OCI-LY1 (cell line): Measurements from ENCODE around the gene THBS3.
A peak's percentile ranks its signal among the peaks of the same experiment; 100 is the strongest.
"Not testable (repeated sequence)": the region's sequence is repeated elsewhere in the genome, so short reads cannot be mapped to it uniquely, and the experiment has no call there.

Experiments
- H2AFZ ChIP-seq: fragments of 200-600 bp; sonication (generic), shearing (Covaris generic); 2 replicates; pipeline ENCODE4 v1.6.0; 2014; ENCODE audit warnings: antibody characterized with exemption, mild to moderate bottlenecking, low read length
- H3F3A ChIP-seq: fragments of 200-600 bp; sonication (generic), shearing (Covaris generic); 2 replicates; pipeline ENCODE4 v1.6.0; 2014; ENCODE audit warnings: mild to moderate bottlenecking, antibody characterized with exemption, low read length, moderate library complexity; ENCODE audit not compliant: insufficient read depth
- H3K27ac ChIP-seq: fragments of 200-600 bp; sonication (generic); 2 replicates; pipeline ENCODE4 v1.5.1; 2014; ENCODE audit warnings: low read length, mixed run types, mild to moderate bottlenecking, low read depth; ENCODE audit not compliant: poor library complexity, severe bottlenecking
- H3K27me3 ChIP-seq: fragments of 200-600 bp; sonication (generic); 2 replicates; pipeline ENCODE4 v1.6.0; 2014; ENCODE audit warnings: antibody characterized with exemption, mild to moderate bottlenecking, low read length, moderate library complexity; ENCODE audit not compliant: insufficient read depth
- H3K36me3 ChIP-seq: fragments of 200-600 bp; sonication (generic); 2 replicates; pipeline ENCODE4 v1.6.1; 2014; ENCODE audit warnings: mild to moderate bottlenecking, antibody characterized with exemption, low read length, moderate library complexity, mixed read lengths; ENCODE audit not compliant: insufficient read depth
- H3K4me1 ChIP-seq: fragments of 200-600 bp; sonication (generic); 2 replicates; pipeline ENCODE4 v1.5.1; 2014; ENCODE audit warnings: mild to moderate bottlenecking, low read length, moderate library complexity; ENCODE audit not compliant: insufficient read depth, severe bottlenecking
- H3K4me2 ChIP-seq: fragments of 200-600 bp; sonication (generic), shearing (Covaris generic); 2 replicates; pipeline ENCODE4 v1.6.1; 2014; ENCODE audit warnings: low read length
- H3K4me3 ChIP-seq: fragments of 200-600 bp; sonication (generic); 2 replicates; pipeline ENCODE4 v1.5.1; 2014; ENCODE audit warnings: low read length, low read depth, mild to moderate bottlenecking, mixed read lengths; ENCODE audit not compliant: poor library complexity, severe bottlenecking
- H3K79me2 ChIP-seq: fragments of 200-600 bp; shearing (Covaris generic); 2 replicates; pipeline ENCODE4 v1.6.1; 2016; ENCODE audit warnings: mixed run types, low read length, mixed read lengths; ENCODE audit not compliant: insufficient read depth
- H3K9ac ChIP-seq: fragments of 200-600 bp; sonication (generic), shearing (Covaris generic); 2 replicates; pipeline ENCODE4 v1.6.1; 2014; ENCODE audit warnings: mild to moderate bottlenecking, low read length, mixed read lengths
- H3K9me2 ChIP-seq: fragments of 200-600 bp; sonication (generic), shearing (Covaris generic); 2 replicates; pipeline ENCODE4 v1.6.1; 2014; ENCODE audit warnings: low read depth, mild to moderate bottlenecking, low read length, mixed read lengths
- H3K9me3 ChIP-seq: fragments of 200-600 bp; shearing (Covaris generic); 2 replicates; pipeline ENCODE4 v1.6.1; 2014; ENCODE audit warnings: low read length, mixed read lengths
- H4K20me1 ChIP-seq: fragments of 200-600 bp; sonication (generic), shearing (Covaris generic); 2 replicates; pipeline ENCODE4 v1.6.0; 2016; ENCODE audit warnings: mild to moderate bottlenecking, low read length; ENCODE audit not compliant: insufficient read depth
- EZH2 ChIP-seq: fragments of 200-600 bp; sonication (generic), shearing (Covaris generic); IDR thresholded peaks from 2 replicates; pipeline ENCODE4 v1.8.0; 2017; ENCODE audit warnings: borderline replicate concordance, mixed run types, mild to moderate bottlenecking, antibody characterized with exemption, low read length, moderate library complexity, mixed read lengths
- TF ChIP-seq, protein P1 (sequence below): fragments of 200-600 bp; sonication (generic), shearing (Covaris generic); IDR thresholded peaks from 2 replicates; pipeline ENCODE4 v1.5.1; 2017; ENCODE audit warnings: mild to moderate bottlenecking, antibody characterized with exemption, low read length, moderate library complexity, mixed read lengths

The THBS3 gene

DNA sequence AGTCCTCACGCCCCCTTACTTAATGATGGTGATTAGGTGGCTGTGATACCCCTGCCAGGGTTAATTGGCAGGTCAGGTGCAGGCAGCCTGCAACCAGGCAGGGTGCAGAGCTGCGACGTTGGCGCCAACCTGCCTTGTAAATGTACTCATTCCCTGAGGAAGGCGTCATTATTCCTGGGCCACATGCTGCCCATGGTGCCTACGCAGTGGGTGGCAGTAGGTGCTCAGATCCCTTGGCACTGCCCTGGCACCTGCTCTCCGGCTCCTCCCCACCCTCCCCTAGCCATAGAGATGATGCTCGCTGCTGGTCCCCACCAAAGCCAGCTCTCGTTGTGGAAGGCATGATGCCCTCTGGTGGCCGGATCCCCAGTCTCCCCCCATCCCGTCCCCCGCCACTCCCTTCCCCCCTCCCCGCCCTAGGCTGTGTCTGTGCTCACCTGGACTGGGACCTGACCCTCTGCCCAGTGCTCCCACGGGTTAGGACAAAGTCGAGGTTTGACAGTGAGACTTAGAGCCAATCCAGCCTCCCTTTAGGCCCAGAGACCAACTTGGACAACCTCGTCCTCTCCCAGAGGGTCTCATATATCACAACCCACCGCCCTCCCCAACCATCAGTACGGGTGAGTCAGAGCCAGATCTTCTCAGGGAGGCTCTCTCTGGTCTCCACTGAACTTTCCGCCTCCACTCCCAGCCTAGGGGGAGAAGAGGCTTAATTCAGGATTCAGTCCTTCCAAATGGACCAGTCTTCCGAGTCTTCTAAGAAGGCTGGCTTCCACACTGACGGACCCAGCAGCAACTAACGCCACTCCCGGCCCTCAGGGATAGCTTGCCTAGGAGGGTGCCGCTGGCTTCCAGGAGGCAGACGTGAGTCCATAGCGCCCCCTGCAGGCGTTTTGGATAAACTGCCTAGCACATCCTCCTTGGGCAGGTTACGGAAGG is 40.3 kb downstream of the THBS3 start:
- H3K4me2 ChIP-seq: peak overlapping the region; percentile 38
- H3F3A ChIP-seq: no peaks in the 10 kb centered on the region
- TF ChIP-seq, protein P1, sequence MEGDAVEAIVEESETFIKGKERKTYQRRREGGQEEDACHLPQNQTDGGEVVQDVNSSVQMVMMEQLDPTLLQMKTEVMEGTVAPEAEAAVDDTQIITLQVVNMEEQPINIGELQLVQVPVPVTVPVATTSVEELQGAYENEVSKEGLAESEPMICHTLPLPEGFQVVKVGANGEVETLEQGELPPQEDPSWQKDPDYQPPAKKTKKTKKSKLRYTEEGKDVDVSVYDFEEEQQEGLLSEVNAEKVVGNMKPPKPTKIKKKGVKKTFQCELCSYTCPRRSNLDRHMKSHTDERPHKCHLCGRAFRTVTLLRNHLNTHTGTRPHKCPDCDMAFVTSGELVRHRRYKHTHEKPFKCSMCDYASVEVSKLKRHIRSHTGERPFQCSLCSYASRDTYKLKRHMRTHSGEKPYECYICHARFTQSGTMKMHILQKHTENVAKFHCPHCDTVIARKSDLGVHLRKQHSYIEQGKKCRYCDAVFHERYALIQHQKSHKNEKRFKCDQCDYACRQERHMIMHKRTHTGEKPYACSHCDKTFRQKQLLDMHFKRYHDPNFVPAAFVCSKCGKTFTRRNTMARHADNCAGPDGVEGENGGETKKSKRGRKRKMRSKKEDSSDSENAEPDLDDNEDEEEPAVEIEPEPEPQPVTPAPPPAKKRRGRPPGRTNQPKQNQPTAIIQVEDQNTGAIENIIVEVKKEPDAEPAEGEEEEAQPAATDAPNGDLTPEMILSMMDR: peak; percentile 88
- TF ChIP-seq EZH2: no peak
- no peaks in the 10 kb centered on the region for H4K20me1 ChIP-seq
- no peak overlapping the region; the same call in 1 of the 2 replicates for H3K9ac ChIP-seq
- no peaks in the 10 kb centered on the region for H3K79me2 ChIP-seq
- H3K27ac ChIP-seq: no peak overlapping the region
- peaks cover 12% of the 10 kb centered on the region for H3K4me1 ChIP-seq
- no peaks in the 10 kb centered on the region for H3K9me2 ChIP-seq
- H3K27me3 ChIP-seq: no peaks in the 10 kb centered on the region; the same call in 1 of the 2 replicates
- no peak overlapping the region for H2AFZ ChIP-seq
- H3K9me3 ChIP-seq: no peaks in the 10 kb centered on the region
- H3K36me3 ChIP-seq: peaks cover 17% of the 10 kb centered on the region
- peak overlapping the region; percentile 6 for H3K4me3 ChIP-seq

DNA sequence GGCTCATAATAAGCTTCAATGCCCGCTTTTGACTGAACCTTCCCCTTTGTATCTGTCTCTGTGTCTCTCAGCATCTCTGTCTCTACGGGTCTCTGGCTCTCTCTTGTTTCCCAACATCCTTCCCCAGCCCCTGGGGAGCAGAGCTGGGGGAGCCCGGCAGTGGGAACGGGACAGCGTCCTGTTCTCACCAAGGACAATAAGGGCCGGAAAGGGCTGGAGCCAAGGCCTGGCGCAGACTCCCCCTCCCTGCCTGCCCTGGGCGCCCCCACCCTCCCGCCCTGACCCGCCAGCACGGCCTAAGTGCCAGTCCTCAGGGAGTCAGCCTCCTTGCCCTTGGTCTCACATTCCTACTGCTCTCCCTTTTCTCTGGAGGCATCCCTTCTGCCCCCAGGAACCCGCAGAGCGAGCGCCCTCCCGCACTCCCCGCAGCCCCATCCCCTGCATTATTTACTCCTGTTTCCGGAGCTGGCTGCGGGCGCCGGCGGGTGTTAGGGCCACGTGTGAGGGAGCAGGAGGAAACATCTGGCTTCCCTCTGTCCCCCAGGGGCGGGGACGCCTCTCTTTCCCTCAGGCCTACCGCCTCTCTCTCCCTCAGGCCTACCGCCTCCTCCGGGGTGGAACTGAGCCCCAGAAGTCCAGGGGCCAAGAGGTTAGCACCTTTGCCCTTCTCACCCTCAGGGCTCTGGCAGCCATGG is 41.1 kb downstream of the THBS3 start:
- no peak overlapping the region for H3K9ac ChIP-seq
- no peaks in the 10 kb centered on the region for H3K9me3 ChIP-seq
- H3K4me3 ChIP-seq: no peak overlapping the region
- no peak overlapping the region for H2AFZ ChIP-seq
- TF ChIP-seq, protein P1: no peak
- no peak for TF ChIP-seq EZH2
- no peaks in the 10 kb centered on the region for H3F3A ChIP-seq
- no peaks in the 10 kb centered on the region for H3K79me2 ChIP-seq
- no peaks in the 10 kb centered on the region; the same call in 1 of the 2 replicates for H3K27me3 ChIP-seq
- H3K27ac ChIP-seq: no peak overlapping the region
- peaks cover 5% of the 10 kb centered on the region for H3K4me1 ChIP-seq
- H4K20me1 ChIP-seq: no peaks in the 10 kb centered on the region
- H3K4me2 ChIP-seq: no peak overlapping the region
- peaks cover 17% of the 10 kb centered on the region for H3K36me3 ChIP-seq
- no peaks in the 10 kb centered on the region for H3K9me2 ChIP-seq

DNA sequence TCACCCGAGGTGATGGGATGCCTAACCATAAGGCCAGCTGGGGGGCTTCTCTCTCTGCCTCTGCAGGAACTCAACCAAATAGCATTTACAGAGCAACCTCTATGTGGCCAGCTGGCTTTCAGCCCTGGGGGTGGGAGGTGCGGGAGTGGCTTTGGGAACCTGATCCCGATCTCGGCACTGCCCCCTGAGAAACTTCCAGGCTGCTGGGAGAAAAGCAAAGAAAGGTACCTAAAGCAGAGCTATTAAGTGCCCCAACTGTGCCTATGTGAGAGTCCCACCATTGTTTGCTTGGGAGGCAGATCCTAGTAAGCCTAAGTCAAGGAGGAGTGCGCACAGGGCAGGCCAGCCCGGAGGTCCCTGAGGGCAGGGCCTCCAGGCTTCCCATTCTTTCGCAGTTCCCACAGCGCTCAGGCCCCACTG is 41.6 kb downstream of the THBS3 start:
- no peaks in the 10 kb centered on the region for H3K79me2 ChIP-seq
- no peaks in the 10 kb centered on the region for H3K9me3 ChIP-seq
- H3K4me3 ChIP-seq: no peak overlapping the region
- no peaks in the 10 kb centered on the region for H4K20me1 ChIP-seq
- no peak overlapping the region for H3K4me2 ChIP-seq
- no peaks in the 10 kb centered on the region for H3K9me2 ChIP-seq
- no peak for TF ChIP-seq EZH2
- TF ChIP-seq, protein P1: no peak
- H2AFZ ChIP-seq: no peak overlapping the region
- no peaks in the 10 kb centered on the region for H3F3A ChIP-seq
- H3K27me3 ChIP-seq: no peaks in the 10 kb centered on the region; the same call in 1 of the 2 replicates
- peaks cover 17% of the 10 kb centered on the region for H3K36me3 ChIP-seq
- no peak overlapping the region for H3K9ac ChIP-seq
- peaks cover 5% of the 10 kb centered on the region for H3K4me1 ChIP-seq
- no peak overlapping the region for H3K27ac ChIP-seq

DNA sequence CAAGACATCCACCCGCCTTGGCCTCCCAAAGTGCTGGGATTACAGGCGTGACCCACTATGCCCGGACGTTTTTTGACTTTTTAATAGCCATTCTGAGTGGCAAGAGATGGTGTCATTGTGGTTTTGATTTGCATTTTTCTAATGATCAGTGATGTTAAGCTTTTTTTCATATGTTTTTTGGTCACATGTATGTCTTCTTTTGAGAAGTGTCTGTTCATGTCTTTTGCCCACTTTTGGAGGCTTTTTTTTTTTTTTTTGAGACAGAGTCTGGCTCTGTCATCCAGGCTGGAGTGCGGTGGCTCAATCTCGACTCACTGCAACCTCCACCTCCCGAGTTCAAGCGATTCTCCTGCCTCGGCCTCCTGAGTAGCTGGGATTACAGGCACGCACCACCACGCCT is 43.1 kb downstream of the THBS3 start:
- not testable (repeated sequence) for H3K27me3 ChIP-seq, H2AFZ ChIP-seq, H4K20me1 ChIP-seq, H3K4me2 ChIP-seq, H3K9me2 ChIP-seq, H3F3A ChIP-seq, H3K79me2 ChIP-seq, H3K27ac ChIP-seq, H3K4me3 ChIP-seq, H3K9ac ChIP-seq, H3K4me1 ChIP-seq, H3K9me3 ChIP-seq
- peaks cover 10% of the 10 kb centered on the region for H3K36me3 ChIP-seq

DNA sequence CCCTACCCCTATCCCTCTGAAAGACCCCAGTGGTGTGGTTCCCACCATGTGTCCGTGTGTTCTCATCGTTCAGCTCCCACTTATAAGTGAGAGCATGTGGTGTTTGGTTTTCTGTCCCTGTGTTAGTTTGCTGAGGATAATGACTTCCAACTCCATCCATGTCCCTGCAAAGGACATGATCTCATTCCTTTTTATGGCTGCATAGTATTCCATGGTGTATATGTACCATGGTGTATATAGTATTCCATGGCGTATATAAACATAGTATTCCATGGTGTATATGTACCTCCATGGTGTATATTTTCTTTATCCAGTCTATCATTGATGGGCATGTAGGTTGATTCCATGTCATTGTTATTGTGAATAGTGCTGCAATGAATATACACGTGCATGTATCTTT is 43.9 kb downstream of the THBS3 start:
- not testable (repeated sequence) for H3K4me1 ChIP-seq, H3K27ac ChIP-seq, H3K9me3 ChIP-seq, H3K9me2 ChIP-seq, H4K20me1 ChIP-seq, H3K79me2 ChIP-seq, H3K9ac ChIP-seq, H3F3A ChIP-seq, H3K27me3 ChIP-seq, H3K36me3 ChIP-seq, H3K4me2 ChIP-seq, H2AFZ ChIP-seq, H3K4me3 ChIP-seq
